Germinal center (tissue), 1 donor: ENCODE data around the gene MIER2.

Experiments used
- DNase-seq: peaks from one replicate; pipeline ENCODE4 v3.0.0; 2012; ENCODE audit warnings: mixed read lengths, low spot score

Gene MIER2

GRCh38 chr19:377801-378581 is 33.4 kb upstream of the MIER2 start:
- no peak for DNase-seq

- no peak for DNase-seq
Measured at GRCh38 chr19:376111-376470, 31.5 kb upstream of the MIER2 start.

GRCh38 chr19:375395-376110 is 31.0 kb upstream of the MIER2 start:
- no peak for DNase-seq

GRCh38 chr19:374886-375235 is 30.3 kb upstream of the MIER2 start:
- DNase-seq = no peak

- DNase-seq = no peak
Measured at GRCh38 chr19:374183-374885, 29.7 kb upstream of the MIER2 start.

- DNase-seq = no peak
Measured at GRCh38 chr19:373391-374182, 29.0 kb upstream of the MIER2 start.

GRCh38 chr19:372306-372890 is 27.8 kb upstream of the MIER2 start:
- no peak for DNase-seq

- no peak for DNase-seq
Measured at GRCh38 chr19:371501-372168, 27.0 kb upstream of the MIER2 start.

GRCh38 chr19:370641-371330 is 26.2 kb upstream of the MIER2 start:
- no peak for DNase-seq

GRCh38 chr19:369876-370275 is 25.3 kb upstream of the MIER2 start:
- DNase-seq = no peak

- no peak for DNase-seq
Measured at GRCh38 chr19:369256-369655, 24.7 kb upstream of the MIER2 start.

- no peak for DNase-seq
Measured at GRCh38 chr19:368630-369024, 24.0 kb upstream of the MIER2 start.

- no peak for DNase-seq
Measured at GRCh38 chr19:367963-368629, 23.5 kb upstream of the MIER2 start.

GRCh38 chr19:367561-367960 is 23.0 kb upstream of the MIER2 start:
- no peak for DNase-seq

- no peak for DNase-seq
Measured at GRCh38 chr19:366951-367350, 22.4 kb upstream of the MIER2 start.

GRCh38 chr19:366205-366783 is 21.7 kb upstream of the MIER2 start:
- DNase-seq = no peak

- DNase-seq = no peak
Measured at GRCh38 chr19:364496-365287, 20.1 kb upstream of the MIER2 start.

- DNase-seq = no peak
Measured at GRCh38 chr19:362683-363082, 18.1 kb upstream of the MIER2 start.

GRCh38 chr19:362154-362553 is 17.6 kb upstream of the MIER2 start:
- no peak for DNase-seq
